HG03139 (cell line): Measurements from ENCODE around the gene VPS29.
"Not testable (repeated sequence)": the region's sequence is repeated elsewhere in the genome, so short reads cannot be mapped to it uniquely, and the experiment has no call there.

ENCODE experiments used
- ATAC-seq: cut with Tn5 transposase; IDR thresholded peaks from one replicate; pipeline ENCODE4 v1.9.1; 2021; ENCODE audit not compliant: unreplicated experiment

VPS29 gene

GRCh38 chr12:110528277-110528839 lies 26.4 kb upstream of the VPS29 start:
- ATAC-seq, result no peak

GRCh38 chr12:110520876-110521712 lies 19.2 kb upstream of the VPS29 start:
- not testable (repeated sequence) for ATAC-seq

- ATAC-seq, result not testable (repeated sequence)
Observed at GRCh38 chr12:110518014-110518413, 16.1 kb upstream of the VPS29 start.

- no peak for ATAC-seq
Observed at GRCh38 chr12:110516995-110517394, 15.1 kb upstream of the VPS29 start.

GRCh38 chr12:110514363-110514762 lies 12.5 kb upstream of the VPS29 start:
- no peak for ATAC-seq

GRCh38 chr12:110513842-110514241 lies 11.9 kb upstream of the VPS29 start:
- ATAC-seq, result no peak

- ATAC-seq, result no peak
Observed at GRCh38 chr12:110508071-110508586, 6.2 kb upstream of the VPS29 start.

- no peak for ATAC-seq
Observed at GRCh38 chr12:110505332-110505731, 3.4 kb upstream of the VPS29 start.

- ATAC-seq, result no peak
Observed at GRCh38 chr12:110503432-110503831, 1.5 kb upstream of the VPS29 start.

- peak; percentile 22 for ATAC-seq
Observed at GRCh38 chr12:110501399-110501751, 536 bp downstream of the VPS29 start.

GRCh38 chr12:110498984-110499706 lies 2.8 kb downstream of the VPS29 start:
- no peak for ATAC-seq

GRCh38 chr12:110475426-110475825 lies 26.5 kb downstream of the VPS29 start:
- ATAC-seq, result no peak

GRCh38 chr12:110468214-110469048 lies 33.5 kb downstream of the VPS29 start, which contains the start of the genes FAM216A and GPN3:
TSS of gene FAM216A (plus strand) at chr12:110468845. CDS start at chr12:110468876, 31 bp downstream.
TSS of gene GPN3 (minus strand) at chr12:110468257. CDS start at chr12:110468203, 54 bp downstream.
- peak; percentile 73 for ATAC-seq

- no peak for ATAC-seq
Observed at GRCh38 chr12:110467847-110468213, 34.1 kb downstream of the VPS29 start.

GRCh38 chr12:110466791-110467190 lies 35.1 kb downstream of the VPS29 start:
- ATAC-seq, result no peak

GRCh38 chr12:110465765-110466164 lies 36.1 kb downstream of the VPS29 start:
- ATAC-seq, result not testable (repeated sequence)

- no peak for ATAC-seq
Observed at GRCh38 chr12:110465024-110465423, 36.9 kb downstream of the VPS29 start.

- ATAC-seq, result not testable (repeated sequence)
Observed at GRCh38 chr12:110461189-110461588, 40.7 kb downstream of the VPS29 start.

- ATAC-seq, result no peak
Observed at GRCh38 chr12:110458756-110459155, 43.2 kb downstream of the VPS29 start.

- no peak for ATAC-seq
Observed at GRCh38 chr12:110453569-110454296, 48.2 kb downstream of the VPS29 start.
